Parathyroid adenoma (tissue), 2 donors: ENCODE data around the gene PCDHB14.
"Not testable (repeated sequence)": the region's sequence is repeated elsewhere in the genome, so short reads cannot be mapped to it uniquely, and the experiment has no call there.

ENCODE experiments used
- H2AFZ ChIP-seq: fragments of 300-600 bp; sonication (generic); one replicate; pipeline ENCODE4 v1.7.0; 2017; ENCODE audit warnings: antibody characterized with exemption, mild to moderate bottlenecking
- H3K27ac ChIP-seq: fragments of 300-600 bp; sonication (generic); one replicate; pipeline ENCODE4 v1.7.0; 2017
- H3K27me3 ChIP-seq: fragments of 300-600 bp; sonication (generic); one replicate; pipeline ENCODE4 v1.7.0; 2017; ENCODE audit warnings: low read length; ENCODE audit not compliant: control insufficient read depth, insufficient read depth
- H3K36me3 ChIP-seq: fragments of 300-600 bp; sonication (generic); one replicate; pipeline ENCODE4 v1.7.0; 2017; ENCODE audit warnings: low read length; ENCODE audit not compliant: control insufficient read depth, insufficient read depth
- H3K4me1 ChIP-seq: fragments of 300-600 bp; sonication (generic); one replicate; pipeline ENCODE4 v1.7.0; 2017; ENCODE audit warnings: control low read depth
- H3K4me2 ChIP-seq: fragments of 300-600 bp; sonication (generic); one replicate; pipeline ENCODE4 v1.7.0; 2017; ENCODE audit warnings: low read length
- H3K4me3 ChIP-seq: fragments of 300-600 bp; sonication (generic); one replicate; pipeline ENCODE4 v1.7.0; 2017; ENCODE audit warnings: low read depth, low read length
- H3K79me2 ChIP-seq: fragments of 300-600 bp; sonication (generic); one replicate; pipeline ENCODE4 v1.7.0; 2017; ENCODE audit warnings: control low read depth
- H3K9ac ChIP-seq: fragments of 300-600 bp; sonication (generic); one replicate; pipeline ENCODE4 v1.7.0; 2017; ENCODE audit warnings: mild to moderate bottlenecking
- H3K9me3 ChIP-seq: fragments of 300-600 bp; sonication (generic); one replicate; pipeline ENCODE4 v1.7.0; 2017; ENCODE audit warnings: low read length; ENCODE audit not compliant: control insufficient read depth
- TF ChIP-seq, protein P1 (sequence below): fragments of 300-600 bp; sonication (generic); IDR thresholded peaks from one replicate; pipeline ENCODE4 v1.7.0; 2017; ENCODE audit warnings: antibody characterized with exemption, mild to moderate bottlenecking
- donor health status: primary hyperparathyroidism.

PCDHB14 gene

DNA sequence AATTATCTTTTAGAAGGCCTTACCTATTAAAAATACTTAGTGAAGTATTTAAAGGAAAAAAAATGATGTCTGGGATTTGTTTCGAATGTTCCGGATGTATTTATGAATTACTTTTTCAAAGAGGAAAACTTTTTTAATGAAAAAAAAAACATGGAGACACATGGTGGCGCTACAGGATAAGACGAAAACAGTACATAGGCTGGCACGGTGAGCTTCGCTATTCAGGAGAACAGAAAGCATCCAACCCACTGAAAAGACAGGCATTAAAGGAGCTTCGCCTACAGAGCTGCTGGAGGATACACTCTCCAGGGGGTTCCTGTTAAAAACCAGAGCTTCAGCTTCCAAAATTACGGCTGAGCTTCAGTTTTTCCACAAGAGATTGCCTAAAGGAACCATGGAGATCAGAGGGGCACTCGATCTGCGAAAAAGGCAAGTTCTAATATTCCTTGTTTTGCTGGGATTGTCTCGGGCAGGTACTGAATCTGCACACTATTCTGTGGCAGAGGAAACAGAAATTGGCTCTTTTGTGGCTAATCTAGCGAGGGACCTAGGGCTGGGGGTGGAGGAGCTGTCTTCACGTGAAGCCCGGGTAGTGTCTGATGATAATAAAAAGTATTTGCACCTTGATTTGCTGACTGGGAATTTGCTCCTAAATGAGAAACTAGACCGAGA is at the start of gene PCDHB14:
TSS of gene PCDHB14 (plus strand) at position 232 of the 672 bp plus-strand sequence. CDS start at position 395, 163 bp downstream.
- TF ChIP-seq, protein P1, sequence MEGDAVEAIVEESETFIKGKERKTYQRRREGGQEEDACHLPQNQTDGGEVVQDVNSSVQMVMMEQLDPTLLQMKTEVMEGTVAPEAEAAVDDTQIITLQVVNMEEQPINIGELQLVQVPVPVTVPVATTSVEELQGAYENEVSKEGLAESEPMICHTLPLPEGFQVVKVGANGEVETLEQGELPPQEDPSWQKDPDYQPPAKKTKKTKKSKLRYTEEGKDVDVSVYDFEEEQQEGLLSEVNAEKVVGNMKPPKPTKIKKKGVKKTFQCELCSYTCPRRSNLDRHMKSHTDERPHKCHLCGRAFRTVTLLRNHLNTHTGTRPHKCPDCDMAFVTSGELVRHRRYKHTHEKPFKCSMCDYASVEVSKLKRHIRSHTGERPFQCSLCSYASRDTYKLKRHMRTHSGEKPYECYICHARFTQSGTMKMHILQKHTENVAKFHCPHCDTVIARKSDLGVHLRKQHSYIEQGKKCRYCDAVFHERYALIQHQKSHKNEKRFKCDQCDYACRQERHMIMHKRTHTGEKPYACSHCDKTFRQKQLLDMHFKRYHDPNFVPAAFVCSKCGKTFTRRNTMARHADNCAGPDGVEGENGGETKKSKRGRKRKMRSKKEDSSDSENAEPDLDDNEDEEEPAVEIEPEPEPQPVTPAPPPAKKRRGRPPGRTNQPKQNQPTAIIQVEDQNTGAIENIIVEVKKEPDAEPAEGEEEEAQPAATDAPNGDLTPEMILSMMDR: no peak
- Histone ChIP-seq H3K27me3 (no peaks in the 10 kb centered on the region), H3K27ac (no peak within 1 kb of the TSS), H3K9ac (no peak within 1 kb of the TSS), H3K4me1 (no peaks in the 10 kb centered on the region), H2AFZ (no peak within 1 kb of the TSS), H3K79me2 (no peaks in the 10 kb centered on the region), H3K9me3 (peaks cover 6% of the 10 kb centered on the region), H3K4me3 (peak within 1 kb of the TSS; percentile 36), H3K4me2 (peak within 1 kb of the TSS; percentile 58), H3K36me3 (no peaks in the 10 kb centered on the region)

DNA sequence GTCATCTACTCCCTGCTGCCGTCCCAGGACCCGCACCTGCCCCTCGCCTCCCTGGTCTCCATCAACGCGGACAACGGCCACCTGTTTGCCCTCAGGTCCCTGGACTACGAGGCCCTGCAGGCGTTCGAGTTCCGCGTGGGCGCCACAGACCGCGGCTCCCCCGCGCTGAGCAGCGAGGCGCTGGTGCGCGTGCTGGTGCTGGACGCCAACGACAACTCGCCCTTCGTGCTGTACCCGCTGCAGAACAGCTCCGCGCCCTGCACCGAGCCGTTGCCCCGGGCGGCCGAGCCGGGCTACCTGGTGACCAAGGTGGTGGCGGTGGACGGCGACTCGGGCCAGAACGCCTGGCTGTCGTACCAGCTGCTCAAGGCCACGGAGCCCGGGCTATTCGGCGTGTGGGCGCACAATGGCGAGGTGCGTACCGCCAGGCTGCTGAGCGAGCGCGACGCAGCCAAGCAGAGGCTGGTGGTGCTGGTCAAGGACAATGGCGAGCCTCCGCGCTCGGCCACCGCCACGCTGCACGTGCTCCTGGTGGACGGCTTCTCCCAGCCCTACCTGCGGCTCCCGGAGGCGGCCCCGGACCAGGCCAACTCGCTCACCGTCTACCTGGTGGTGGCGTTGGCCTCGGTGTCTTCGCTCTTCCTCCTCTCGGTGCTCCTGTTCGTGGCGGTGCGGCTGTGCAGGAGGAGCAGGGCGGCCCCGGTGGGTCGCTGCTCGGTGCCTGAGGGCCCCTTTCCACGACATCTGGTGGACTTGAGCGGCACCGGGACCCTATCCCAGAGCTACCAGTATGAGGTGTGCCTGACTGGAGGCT is 48.6 kb upstream of the PCDHB14 start:
- not testable (repeated sequence) for H3K79me2 ChIP-seq, H2AFZ ChIP-seq, H3K4me2 ChIP-seq, H3K9ac ChIP-seq, H3K4me3 ChIP-seq, H3K27ac ChIP-seq, H3K4me1 ChIP-seq, H3K9me3 ChIP-seq, H3K27me3 ChIP-seq, H3K36me3 ChIP-seq

DNA sequence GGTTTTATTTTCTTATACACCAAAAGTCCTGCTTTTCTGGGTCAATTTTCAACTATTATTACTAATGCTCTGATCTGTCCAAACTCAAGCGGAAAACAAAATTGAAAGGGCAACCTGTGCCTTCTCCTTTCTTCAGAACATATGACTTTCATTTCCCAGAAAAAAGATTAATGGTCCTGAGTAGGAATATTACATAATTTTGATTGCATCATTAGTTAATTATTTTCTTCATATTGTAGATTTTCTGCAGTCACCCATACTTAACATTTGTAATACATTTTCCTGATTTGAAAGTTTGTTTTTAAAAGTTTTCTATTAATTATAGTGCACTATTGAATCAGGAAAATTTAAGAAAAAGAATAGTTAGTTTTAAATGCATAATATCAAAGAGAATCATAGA is 47.2 kb upstream of the PCDHB14 start:
- H2AFZ ChIP-seq: no peak overlapping the region
- no peaks in the 10 kb centered on the region for H3K36me3 ChIP-seq
- H3K4me1 ChIP-seq: no peaks in the 10 kb centered on the region
- H3K9ac ChIP-seq: no peak overlapping the region
- no peak overlapping the region for H3K4me2 ChIP-seq
- no peak overlapping the region for H3K4me3 ChIP-seq
- peaks cover 11% of the 10 kb centered on the region for H3K27me3 ChIP-seq
- H3K27ac ChIP-seq: no peak overlapping the region
- TF ChIP-seq, protein P1: no peak
- H3K9me3 ChIP-seq: no peaks in the 10 kb centered on the region
- no peaks in the 10 kb centered on the region for H3K79me2 ChIP-seq

DNA sequence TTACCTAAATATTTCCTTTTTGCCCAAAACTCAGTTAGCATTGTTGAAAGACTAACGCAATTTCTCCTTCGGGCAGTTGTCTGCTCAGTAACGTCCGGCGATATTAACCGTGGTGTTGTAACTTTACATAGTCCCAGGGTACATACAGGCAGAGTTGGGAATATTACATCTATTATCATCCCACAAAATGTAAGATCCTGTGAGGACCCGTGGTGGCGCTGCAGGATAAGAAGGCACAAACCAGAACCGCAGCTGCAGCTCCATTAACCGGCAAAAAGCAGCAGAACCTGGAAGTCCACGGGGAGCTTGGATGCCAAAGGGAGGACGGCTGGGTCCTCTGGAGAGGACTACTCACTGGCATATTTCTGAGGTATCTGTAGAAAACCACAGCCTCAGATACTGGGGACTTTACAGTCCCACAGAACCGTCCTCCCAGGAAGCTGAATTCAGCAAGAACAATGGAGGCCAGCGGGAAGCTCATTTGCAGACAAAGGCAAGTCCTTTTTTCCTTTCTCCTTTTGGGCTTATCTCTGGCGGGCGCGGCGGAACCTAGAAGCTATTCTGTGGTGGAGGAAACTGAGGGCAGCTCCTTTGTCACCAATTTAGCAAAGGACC is 45.5 kb upstream of the PCDHB14 start, which contains the start of gene PCDHB8:
TSS of gene PCDHB8 (plus strand) at position 214 of the 615 bp plus-strand sequence. CDS start at position 459, 245 bp downstream.
- H3K4me3 ChIP-seq, H3K27ac ChIP-seq, H3K4me1 ChIP-seq, H3K9ac ChIP-seq, H3K9me3 ChIP-seq, H3K4me2 ChIP-seq, H2AFZ ChIP-seq, H3K79me2 ChIP-seq, H3K36me3 ChIP-seq: not testable (repeated sequence)
- peaks cover 11% of the 10 kb centered on the region for H3K27me3 ChIP-seq

DNA sequence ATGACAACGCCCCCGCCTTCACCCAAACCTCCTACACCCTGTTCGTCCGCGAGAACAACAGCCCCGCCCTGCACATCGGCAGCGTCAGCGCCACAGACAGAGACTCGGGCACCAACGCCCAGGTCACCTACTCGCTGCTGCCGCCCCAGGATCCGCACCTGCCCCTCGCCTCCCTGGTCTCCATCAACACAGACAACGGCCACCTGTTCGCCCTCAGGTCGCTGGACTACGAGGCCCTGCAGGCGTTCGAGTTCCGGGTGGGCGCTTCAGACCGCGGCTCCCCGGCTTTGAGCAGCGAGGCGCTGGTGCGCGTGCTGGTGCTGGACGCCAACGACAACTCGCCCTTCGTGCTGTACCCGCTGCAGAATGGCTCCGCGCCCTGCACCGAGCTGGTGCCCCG is 43.8 kb upstream of the PCDHB14 start:
- H3K79me2 ChIP-seq, H3K4me2 ChIP-seq, H3K9me3 ChIP-seq, H3K4me1 ChIP-seq, H2AFZ ChIP-seq, H3K9ac ChIP-seq, H3K4me3 ChIP-seq, H3K36me3 ChIP-seq, H3K27ac ChIP-seq: not testable (repeated sequence)
- H3K27me3 ChIP-seq: peaks cover 11% of the 10 kb centered on the region

DNA sequence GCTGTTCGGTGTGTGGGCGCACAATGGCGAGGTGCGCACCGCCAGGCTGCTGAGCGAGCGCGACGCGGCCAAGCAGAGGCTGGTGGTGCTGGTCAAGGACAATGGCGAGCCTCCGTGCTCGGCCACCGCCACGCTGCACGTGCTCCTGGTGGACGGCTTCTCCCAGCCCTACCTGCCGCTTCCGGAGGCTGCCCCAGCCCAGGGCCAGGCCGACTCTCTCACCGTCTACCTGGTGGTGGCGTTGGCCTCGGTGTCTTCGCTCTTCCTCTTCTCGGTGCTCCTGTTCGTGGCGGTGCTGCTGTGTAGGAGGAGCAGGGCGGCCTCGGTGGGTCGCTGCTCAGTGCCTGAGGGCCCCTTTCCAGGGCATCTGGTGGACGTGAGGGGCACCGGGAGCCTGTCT is 43.3 kb upstream of the PCDHB14 start:
- H3K27ac ChIP-seq, H3K4me2 ChIP-seq, H3K36me3 ChIP-seq, H2AFZ ChIP-seq, H3K4me3 ChIP-seq, H3K4me1 ChIP-seq, H3K79me2 ChIP-seq, H3K9me3 ChIP-seq, H3K9ac ChIP-seq: not testable (repeated sequence)
- H3K27me3 ChIP-seq: peaks cover 11% of the 10 kb centered on the region
